Glutamatergic neuron (in vitro differentiated cells): ENCODE results near the gene ASB2. TPM values are rescaled to one million over a fixed set of nuclear protein-coding genes. Genes with fewer than 3 reads are reported as not detected.

Experiments
- DNase-seq: peaks from one replicate; pipeline ENCODE4 v3.0.0; 2022
- H3K27ac Mint-ChIP-seq: one replicate; pipeline ENCODE4 v1.8.0; 2020; ENCODE audit warnings: mild to moderate bottlenecking, mixed read lengths, inconsistent platforms; ENCODE audit not compliant: unreplicated experiment
- H3K27me3 Mint-ChIP-seq: one replicate; pipeline ENCODE4 v1.8.0; 2020; ENCODE audit warnings: mild to moderate bottlenecking, moderate library complexity, mixed read lengths, inconsistent platforms; ENCODE audit not compliant: unreplicated experiment
- H3K36me3 Mint-ChIP-seq: one replicate; pipeline ENCODE4 v1.8.0; 2020; ENCODE audit warnings: mild to moderate bottlenecking, mixed read lengths, inconsistent platforms; ENCODE audit not compliant: unreplicated experiment
- H3K4me1 Mint-ChIP-seq: one replicate; pipeline ENCODE4 v1.8.0; 2020; ENCODE audit warnings: mild to moderate bottlenecking, low read depth, mixed read lengths, inconsistent platforms; ENCODE audit not compliant: unreplicated experiment
- H3K4me3 Mint-ChIP-seq: one replicate; pipeline ENCODE4 v1.8.0; 2020; ENCODE audit warnings: mild to moderate bottlenecking, mixed read lengths, inconsistent platforms; ENCODE audit not compliant: unreplicated experiment
- H3K9me3 Mint-ChIP-seq: one replicate; pipeline ENCODE4 v1.8.0; 2020; ENCODE audit warnings: mild to moderate bottlenecking, moderate library complexity, mixed read lengths, inconsistent platforms; ENCODE audit not compliant: unreplicated experiment
- total RNA-seq: library from RNA; stranded (reverse); fragmentation: NEBNext Ultra II Directional; extraction: Animal tissue kit (Norgen Biotek cat#: 25700); gene quantifications from one replicate; pipeline ENCODE4 v1.2.1, GENCODE V29; 2021; ENCODE audit not compliant: unreplicated experiment
- TF ChIP-seq, protein P1 (sequence below): fragments of 200-600 bp; sonication (generic); IDR thresholded peaks from one replicate; pipeline ENCODE4 v1.5.0; 2021; ENCODE audit not compliant: partially characterized antibody, unreplicated experiment

The ASB2 gene
- total RNA-seq, 1 donor from 2014 or later = 16.6 TPM

- H3K27me3 Mint-ChIP-seq = peaks cover 18% of the 10 kb centered on the region
- H3K9me3 Mint-ChIP-seq = peaks cover 15% of the 10 kb centered on the region
- H3K4me1 Mint-ChIP-seq = peaks cover 46% of the 10 kb centered on the region
- DNase-seq = no peak
- H3K27ac Mint-ChIP-seq = peak overlapping the region; percentile 97
- no peaks in the 10 kb centered on the region for H3K36me3 Mint-ChIP-seq
- H3K4me3 Mint-ChIP-seq = peak overlapping the region; percentile 4
- TF ChIP-seq, protein P1, sequence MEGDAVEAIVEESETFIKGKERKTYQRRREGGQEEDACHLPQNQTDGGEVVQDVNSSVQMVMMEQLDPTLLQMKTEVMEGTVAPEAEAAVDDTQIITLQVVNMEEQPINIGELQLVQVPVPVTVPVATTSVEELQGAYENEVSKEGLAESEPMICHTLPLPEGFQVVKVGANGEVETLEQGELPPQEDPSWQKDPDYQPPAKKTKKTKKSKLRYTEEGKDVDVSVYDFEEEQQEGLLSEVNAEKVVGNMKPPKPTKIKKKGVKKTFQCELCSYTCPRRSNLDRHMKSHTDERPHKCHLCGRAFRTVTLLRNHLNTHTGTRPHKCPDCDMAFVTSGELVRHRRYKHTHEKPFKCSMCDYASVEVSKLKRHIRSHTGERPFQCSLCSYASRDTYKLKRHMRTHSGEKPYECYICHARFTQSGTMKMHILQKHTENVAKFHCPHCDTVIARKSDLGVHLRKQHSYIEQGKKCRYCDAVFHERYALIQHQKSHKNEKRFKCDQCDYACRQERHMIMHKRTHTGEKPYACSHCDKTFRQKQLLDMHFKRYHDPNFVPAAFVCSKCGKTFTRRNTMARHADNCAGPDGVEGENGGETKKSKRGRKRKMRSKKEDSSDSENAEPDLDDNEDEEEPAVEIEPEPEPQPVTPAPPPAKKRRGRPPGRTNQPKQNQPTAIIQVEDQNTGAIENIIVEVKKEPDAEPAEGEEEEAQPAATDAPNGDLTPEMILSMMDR = no peak
Measured at GRCh38 chr14:93957751-93958566, 18.4 kb downstream of the ASB2 start.

DNA sequence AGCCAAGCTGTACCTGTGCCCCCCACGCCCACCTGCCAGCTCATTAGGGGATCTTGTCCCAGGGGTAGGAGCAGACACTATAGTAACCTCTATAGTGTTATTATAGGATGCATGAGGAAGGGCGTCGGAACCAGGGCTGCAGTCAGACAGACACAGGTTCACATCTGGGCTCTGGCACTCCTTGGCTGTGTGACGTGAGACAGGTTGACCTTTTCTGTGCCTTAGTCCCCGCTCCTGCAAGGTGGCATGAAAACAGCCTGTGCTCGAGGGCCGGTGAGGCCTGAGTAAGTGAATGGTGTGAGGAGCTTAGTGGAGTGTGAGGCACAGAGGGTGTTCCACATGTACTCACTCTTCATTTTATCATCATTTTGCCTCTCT, 19.0 kb downstream of the ASB2 start:
- H3K36me3 Mint-ChIP-seq = no peaks in the 10 kb centered on the region
- peak overlapping the region; percentile 86 for H3K4me3 Mint-ChIP-seq
- peaks cover 46% of the 10 kb centered on the region for H3K4me1 Mint-ChIP-seq
- H3K27ac Mint-ChIP-seq = peak overlapping the region; percentile 97
- DNase-seq = no peak
- TF ChIP-seq, protein P1 = no peak
- peaks cover 18% of the 10 kb centered on the region for H3K27me3 Mint-ChIP-seq
- H3K9me3 Mint-ChIP-seq = peaks cover 14% of the 10 kb centered on the region

- peak; percentile 55 for DNase-seq
- peak overlapping the region; percentile 97 for H3K27ac Mint-ChIP-seq
- H3K36me3 Mint-ChIP-seq = no peaks in the 10 kb centered on the region
- H3K9me3 Mint-ChIP-seq = peaks cover 13% of the 10 kb centered on the region
- peaks cover 18% of the 10 kb centered on the region for H3K27me3 Mint-ChIP-seq
- peaks cover 44% of the 10 kb centered on the region for H3K4me1 Mint-ChIP-seq
- peak overlapping the region; percentile 86 for H3K4me3 Mint-ChIP-seq
- TF ChIP-seq, protein P1 = no peak
Measured at GRCh38 chr14:93956514-93957332, 19.6 kb downstream of the ASB2 start.

DNA sequence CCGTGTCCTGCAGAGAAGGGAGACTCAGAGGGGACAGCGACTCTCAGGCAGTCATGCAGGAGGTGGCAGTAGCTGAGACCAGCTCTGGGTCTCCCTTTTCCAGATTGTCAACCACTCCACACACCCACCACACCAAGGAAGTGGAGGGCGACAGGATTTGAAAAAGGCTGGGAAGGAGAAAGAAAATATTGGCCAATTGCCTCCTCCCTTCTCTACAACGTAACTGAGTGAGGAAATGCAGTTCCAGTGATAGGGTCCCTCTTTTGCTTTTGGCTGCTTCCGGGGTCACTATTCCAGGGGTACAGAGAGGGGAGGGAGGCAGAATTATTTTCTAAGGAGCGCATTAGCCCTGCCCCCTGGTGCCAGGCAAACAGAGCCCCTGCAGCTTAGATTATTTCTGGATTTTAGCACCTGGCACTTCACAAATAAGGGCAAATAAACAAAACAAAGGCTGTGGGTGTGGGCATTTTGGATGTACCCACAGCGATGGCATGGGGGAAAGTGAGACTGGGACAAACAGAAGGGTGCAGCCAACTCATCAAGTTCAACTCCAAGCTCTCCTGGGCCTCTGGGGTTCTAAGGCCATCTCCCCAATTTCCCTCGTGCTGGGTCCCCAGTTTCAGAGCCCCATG, 20.4 kb downstream of the ASB2 start:
- peak overlapping the region; percentile 40 for H3K4me3 Mint-ChIP-seq
- no peak for DNase-seq
- TF ChIP-seq, protein P1 = no peak
- H3K4me1 Mint-ChIP-seq = peaks cover 41% of the 10 kb centered on the region
- peaks cover 18% of the 10 kb centered on the region for H3K27me3 Mint-ChIP-seq
- no peaks in the 10 kb centered on the region for H3K36me3 Mint-ChIP-seq
- peaks cover 11% of the 10 kb centered on the region for H3K9me3 Mint-ChIP-seq
- peak overlapping the region; percentile 66 for H3K27ac Mint-ChIP-seq
